Esophagus mucosa (tissue), 1 donor: ENCODE results near the gene TXNDC5. TPM values are rescaled to one million over a fixed set of nuclear protein-coding genes. Genes with fewer than 3 reads are reported as not detected.
A peak's percentile ranks its signal among the peaks of the same experiment; 100 is the strongest.
"Not testable (repeated sequence)": the region's sequence is repeated elsewhere in the genome, so short reads cannot be mapped to it uniquely, and the experiment has no call there.

Experiments
- ATAC-seq: fragments of 200-7000 bp; cut with Tn5 transposase; one replicate; pipeline ENCODE4 v1.9.1; 2020
- total RNA-seq: library from RNA; stranded (reverse); gene quantifications from one replicate; pipeline ENCODE4 v1.2.4, GENCODE V29; 2023
- donor health status: DM: yes; HTN: yes; CAD: no.

Gene TXNDC5
- total RNA-seq, 1 donor from 2014 or later = 73.5 TPM

- no peak for ATAC-seq
These were observed 16.1 kb downstream of the TXNDC5 start for GRCh38 chr6:7894262-7895124.

- ATAC-seq = no peak
These were observed 17.2 kb downstream of the TXNDC5 start for GRCh38 chr6:7893342-7893741.

DNA sequence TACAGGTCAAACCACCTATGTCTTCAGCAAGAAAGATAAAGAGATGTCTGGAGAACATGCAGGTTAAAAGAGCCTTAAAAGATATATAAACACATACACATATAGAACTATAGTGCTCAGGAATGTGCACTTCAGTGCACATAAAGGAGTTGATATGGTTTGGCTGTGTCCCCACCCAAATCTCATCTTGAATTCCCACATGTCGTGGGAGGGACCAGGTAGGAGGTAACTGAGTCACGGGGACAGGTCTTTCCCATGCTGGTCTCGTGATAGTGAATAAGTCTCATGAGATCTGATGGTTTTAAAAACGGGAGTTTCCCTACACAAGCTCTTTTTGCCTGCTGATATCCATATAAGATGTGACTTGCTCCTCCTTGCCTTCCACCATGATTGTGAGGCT lies 18.2 kb downstream of the TXNDC5 start:
- not testable (repeated sequence) for ATAC-seq

- ATAC-seq = no peak
These were observed 19.3 kb downstream of the TXNDC5 start for GRCh38 chr6:7891078-7891872.

DNA sequence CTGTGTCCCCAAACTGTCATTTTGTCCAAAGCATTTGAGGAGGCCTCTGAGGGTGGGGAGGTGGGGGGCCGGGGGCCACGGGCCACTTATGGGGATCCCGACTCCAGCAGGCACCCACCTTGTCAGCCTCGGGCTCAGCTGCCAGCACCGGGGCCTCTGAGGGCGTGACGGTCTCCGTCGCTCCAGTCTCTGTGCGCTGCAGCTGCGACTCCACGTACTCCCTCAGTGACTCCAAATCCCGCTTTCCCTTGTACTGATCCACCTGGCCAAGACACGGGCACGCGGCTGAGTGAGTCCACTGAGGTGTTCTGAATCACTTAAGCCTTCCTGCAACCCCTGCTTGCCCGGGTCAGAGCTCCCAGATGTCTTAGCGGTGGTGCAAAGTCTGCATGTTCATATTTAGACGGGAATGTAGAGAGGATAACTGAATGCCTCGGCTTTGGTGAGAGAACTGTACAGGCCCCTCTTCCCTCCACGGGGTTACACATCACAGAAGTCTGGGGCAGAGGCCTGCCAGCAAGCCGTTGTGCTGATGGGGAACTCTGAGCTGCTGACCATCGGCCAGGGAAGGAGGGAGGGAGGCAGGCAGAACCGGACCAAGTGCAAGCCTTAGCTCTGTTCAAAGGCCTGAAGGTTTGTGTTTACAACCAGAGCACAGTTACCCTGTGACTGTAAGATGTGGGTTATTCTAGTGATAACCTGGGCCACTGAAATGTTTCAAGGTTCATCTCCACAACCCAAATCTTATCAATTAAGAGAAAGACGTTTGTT lies 21.8 kb downstream of the TXNDC5 start:
- ATAC-seq = no peak

DNA sequence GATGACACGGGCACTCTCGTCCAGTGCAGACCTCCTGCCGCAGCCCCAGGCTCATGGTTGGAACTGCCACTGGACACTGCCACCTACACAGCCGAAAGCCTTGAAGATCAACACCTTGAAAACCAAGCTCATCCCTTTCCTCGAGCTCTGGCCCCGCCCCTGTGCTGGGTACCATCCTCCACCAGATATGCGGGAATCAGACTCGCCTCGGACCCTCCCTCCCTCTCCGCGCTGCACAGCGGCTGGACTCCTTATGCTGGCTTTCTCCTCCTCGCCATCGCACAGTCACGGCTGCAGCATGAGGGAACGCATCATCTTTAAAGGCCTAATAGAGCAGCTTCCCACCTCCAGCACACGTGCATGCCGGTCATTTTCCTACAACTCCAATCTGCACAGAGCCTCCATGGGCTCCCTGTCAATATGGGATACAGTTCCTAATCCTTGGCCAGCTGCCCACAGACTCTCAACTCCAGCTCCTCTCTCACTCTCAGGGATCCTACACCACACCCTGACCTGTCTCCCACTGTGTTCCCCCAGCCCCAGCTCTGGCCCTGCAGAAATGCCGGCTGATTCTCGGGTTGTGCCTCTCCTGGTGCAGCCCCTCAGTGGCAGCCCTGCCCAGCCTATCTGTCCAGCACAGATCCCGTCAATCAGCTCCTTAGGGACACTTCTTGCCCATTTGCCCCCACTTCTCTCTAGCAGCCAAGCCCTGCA lies 23.2 kb downstream of the TXNDC5 start:
- peak; percentile 18 for ATAC-seq

- ATAC-seq = no peak
These were observed 24.5 kb downstream of the TXNDC5 start for GRCh38 chr6:7886132-7886531.

GRCh38 chr6:7883381-7883780 lies 27.2 kb downstream of the TXNDC5 start:
- no peak for ATAC-seq

- no peak for ATAC-seq
These were observed 27.9 kb downstream of the TXNDC5 start for GRCh38 chr6:7882505-7883257.

- ATAC-seq = peak; percentile 30
These were observed 28.7 kb downstream of the TXNDC5 start for GRCh38 chr6:7881765-7882500.

DNA sequence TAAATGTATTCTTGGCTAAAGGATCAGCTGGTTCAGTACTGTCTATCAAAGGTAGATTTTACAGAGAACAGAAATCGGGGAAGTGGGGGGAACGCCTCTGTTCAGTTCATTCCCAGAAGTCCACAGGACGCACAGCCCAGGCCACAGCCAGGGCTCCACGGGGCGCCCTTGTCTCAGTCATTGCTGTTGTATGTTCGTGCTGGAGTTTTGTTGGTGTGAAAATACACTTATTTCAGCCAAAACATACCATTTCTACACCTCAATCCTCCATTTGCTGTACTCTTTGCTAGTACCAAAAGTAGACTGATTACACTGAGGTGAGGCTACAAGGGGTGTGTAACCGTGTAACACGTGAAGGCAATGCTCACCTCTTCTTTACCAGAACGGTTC lies 29.9 kb downstream of the TXNDC5 start:
- no peak for ATAC-seq

DNA sequence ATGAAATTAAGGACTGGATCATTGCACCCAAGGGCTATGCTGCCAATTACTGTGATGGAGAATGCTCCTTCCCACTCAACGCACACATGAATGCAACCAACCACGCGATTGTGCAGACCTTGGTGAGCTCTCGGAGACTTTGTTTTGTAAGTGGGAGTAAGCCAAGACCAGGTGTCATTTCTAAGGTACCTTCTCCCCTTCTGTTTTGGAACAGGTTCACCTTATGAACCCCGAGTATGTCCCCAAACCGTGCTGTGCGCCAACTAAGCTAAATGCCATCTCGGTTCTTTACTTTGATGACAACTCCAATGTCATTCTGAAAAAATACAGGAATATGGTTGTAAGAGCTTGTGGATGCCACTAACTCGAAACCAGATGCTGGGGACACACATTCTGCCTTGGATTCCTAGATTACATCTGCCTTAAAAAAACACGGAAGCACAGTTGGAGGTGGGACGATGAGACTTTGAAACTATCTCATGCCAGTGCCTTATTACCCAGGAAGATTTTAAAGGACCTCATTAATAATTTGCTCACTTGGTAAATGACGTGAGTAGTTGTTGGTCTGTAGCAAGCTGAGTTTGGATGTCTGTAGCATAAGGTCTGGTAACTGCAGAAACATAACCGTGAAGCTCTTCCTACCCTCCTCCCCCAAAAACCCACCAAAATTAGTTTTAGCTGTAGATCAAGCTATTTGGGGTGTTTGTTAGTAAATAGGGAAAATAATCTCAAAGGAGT lies 30.4 kb downstream of the TXNDC5 start:
- ATAC-seq = no peak

DNA sequence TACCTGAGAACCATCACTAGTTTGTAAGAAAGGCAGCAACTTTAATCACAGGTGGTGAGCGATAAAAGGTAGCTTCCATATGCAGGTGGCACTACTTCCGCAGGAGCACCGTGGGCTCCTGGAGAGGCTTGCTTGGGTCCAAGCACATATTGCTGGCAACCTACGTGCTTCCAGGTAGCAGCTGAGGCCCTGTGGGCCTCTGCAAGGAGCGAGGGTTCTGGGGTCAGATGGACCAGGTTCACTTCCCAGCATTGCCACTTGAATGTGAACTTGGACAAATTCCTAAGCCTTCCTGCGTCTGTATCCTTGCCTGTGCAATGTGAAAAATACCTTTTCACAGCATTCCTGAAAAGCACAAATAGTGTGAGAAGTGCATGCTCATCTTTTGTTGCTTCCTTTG lies 31.0 kb downstream of the TXNDC5 start:
- ATAC-seq = no peak

DNA sequence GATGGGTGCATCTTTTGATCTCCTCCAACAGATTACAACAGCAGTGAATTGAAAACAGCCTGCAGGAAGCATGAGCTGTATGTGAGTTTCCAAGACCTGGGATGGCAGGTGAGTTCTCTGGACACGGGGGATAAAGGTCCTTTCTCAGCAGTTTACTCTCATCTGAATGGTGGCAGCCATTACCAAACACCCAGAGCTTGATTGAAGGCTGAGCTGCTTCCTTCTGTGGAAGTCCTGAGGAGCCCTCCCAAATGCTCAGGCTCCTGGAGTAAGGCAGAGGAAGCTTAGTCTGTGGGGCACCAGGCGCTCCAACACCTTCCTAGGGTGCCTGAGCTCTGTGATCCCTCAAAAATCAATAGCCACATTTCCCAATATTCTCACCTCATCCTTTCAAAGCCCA lies 31.5 kb downstream of the TXNDC5 start:
- ATAC-seq = no peak

- peak; percentile 56 for ATAC-seq
These were observed 32.1 kb downstream of the TXNDC5 start for GRCh38 chr6:7878401-7878964.

DNA sequence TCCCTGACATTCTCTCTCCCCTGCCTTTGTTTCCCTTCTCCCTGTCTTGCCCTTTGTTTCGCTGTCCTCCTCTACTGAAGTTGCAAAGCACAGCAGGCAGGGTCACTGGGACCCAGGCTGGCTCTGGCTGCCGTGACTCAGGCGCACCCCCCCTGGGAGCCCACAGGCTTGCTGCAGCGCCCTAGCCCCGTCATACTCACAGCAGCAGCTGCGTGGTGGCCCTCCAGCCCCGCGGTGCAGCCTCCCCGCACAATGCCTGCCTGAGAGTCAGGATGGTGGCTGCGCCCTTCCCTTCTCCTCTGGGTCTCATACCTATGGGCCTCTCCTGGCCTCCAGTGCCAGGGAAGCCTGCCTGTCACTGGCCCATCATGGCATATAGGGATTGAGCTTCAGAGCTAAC lies 41.7 kb downstream of the TXNDC5 start:
- ATAC-seq = peak; percentile 22

DNA sequence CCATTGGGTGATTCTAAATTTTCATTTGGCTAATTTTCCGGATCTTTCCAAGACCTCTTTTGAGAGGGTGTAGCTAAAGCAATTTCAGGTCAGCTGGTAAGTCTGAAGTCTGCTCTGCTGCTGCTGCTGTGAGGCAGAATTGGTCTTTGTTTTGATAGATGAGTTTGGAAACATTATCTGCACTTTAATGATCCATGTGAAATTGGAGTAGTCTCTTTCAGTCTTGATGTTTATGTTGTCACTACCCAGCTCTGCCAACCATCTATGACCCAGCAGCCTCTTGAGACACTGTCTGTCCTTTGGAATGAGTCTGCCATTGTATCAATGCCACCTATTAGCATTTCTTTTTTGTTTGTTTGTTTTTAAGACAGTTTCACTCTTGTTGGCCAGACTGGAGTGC lies 44.1 kb downstream of the TXNDC5 start:
- no peak for ATAC-seq

GRCh38 chr6:7865781-7866180 lies 44.8 kb downstream of the TXNDC5 start:
- no peak for ATAC-seq

DNA sequence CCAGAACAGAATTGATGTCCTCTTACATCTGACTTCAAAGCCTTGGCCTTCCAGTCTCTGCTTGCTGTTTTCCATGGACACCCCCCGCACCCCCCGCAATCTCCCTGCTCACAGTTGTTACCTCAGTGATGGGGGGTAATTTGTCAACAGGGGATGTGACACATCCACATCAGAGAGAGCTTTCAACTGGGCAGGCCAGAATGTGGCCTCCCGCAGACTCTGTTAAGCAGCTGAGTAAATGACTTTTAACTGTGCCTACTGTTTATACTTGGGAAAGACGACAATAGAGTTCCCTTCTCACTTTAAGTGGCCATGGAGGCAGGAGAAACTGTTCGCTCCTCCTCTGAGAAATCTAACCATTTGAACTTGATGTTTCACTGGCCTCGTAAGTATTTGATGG lies 51.0 kb downstream of the TXNDC5 start:
- ATAC-seq = no peak

- no peak for ATAC-seq
These were observed 58.8 kb downstream of the TXNDC5 start for GRCh38 chr6:7851780-7852179.
